Measurements from ENCODE around the gene ZDHHC11. TPM values are rescaled to one million over a fixed set of nuclear protein-coding genes. Genes with fewer than 3 reads are reported as not detected.
"Not testable (repeated sequence)": the region's sequence is repeated elsewhere in the genome, so short reads cannot be mapped to it uniquely, and the experiment has no call there.

Gene ZDHHC11
- total RNA-seq, 1 donor from 2014 or later = 7.2 TPM

DNA sequence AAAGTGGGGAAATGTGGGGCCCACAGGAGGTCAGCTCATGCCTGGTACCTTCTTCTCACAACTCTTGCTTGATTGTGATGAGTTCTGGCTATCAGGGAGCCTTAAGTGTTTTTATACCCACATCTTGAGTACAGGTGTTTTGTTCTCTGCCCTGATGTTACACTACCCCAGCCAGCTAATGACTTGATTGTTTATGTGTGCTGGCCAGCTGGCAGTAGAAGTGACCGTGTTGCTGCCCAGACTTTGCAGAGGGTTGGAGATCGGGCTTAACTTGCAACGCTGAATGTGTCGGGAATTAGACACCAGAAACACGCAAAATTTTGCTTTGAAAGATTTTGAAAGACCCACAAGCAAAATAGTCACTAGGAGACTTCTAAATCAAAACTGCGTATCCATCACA lies 49.3 kb downstream of the ZDHHC11 start:
- no peak for DNase-seq

DNA sequence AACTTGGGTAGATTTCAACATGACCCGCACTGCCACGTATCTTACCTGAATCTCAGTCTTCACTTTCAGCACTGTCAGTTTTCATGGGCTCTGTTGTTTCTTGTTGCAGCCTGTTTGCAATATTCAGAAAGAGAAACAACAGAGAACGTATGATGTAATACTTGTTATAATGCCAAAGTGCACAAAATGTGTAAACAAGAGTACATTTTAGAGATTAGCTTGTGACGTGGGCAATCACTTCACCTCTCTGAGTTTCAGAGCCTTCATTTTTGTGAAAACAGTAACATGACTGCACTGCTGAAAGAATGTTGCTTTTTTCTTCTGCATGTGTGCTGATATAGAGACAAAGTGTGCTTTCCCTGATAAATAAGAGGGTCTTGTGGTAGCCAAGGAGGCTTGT lies 49.7 kb downstream of the ZDHHC11 start:
- DNase-seq = not testable (repeated sequence)

DNA sequence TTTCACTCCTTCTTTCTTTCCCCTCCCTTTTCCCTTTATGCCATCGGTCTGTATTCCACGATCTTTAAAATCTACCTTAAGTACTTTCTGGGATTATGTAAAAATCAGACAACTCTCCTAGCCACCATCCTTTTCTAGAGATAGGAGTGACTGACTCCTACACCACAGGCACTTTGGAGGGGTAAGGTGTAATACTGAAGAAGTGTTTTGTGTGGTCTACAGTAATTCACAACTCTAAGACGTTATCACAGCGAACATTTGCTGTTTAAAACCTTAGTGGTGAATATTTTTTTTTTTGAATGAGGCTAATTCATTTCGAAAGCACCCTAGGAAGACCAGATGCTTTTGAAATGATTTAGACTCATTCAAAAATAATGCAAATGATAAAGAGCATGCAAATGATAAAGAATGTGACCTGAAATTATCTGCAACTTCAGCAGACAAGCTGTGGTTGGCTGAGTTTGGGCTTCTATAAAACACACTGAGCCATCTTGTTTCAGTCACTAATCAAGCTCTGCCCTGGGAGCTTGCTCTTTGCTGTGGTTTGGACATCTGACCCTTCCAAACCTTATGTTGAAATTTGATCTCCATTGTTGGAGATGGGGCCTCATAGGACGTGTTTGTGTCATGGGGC lies 52.2 kb downstream of the ZDHHC11 start:
- not testable (repeated sequence) for DNase-seq

DNA sequence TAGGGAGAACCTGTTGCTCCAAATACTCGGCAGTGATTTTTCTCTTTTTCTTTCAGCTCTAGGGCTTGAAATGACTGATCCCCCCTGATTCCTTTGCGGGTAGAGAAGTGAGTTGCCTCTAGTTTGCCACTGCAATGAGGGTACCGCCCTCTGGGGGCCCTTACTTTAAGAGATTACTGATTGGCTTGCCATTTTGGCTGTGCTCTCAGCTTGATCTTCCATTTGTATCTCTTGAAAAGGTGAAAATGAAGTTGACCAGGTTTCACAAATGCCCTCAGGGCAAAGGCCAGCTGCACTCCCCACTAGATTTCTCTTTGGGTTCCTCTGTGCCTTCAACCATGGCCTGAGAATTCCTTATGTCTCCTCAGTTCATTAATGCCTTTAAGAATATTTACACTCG lies 52.8 kb downstream of the ZDHHC11 start:
- DNase-seq = not testable (repeated sequence)

DNA sequence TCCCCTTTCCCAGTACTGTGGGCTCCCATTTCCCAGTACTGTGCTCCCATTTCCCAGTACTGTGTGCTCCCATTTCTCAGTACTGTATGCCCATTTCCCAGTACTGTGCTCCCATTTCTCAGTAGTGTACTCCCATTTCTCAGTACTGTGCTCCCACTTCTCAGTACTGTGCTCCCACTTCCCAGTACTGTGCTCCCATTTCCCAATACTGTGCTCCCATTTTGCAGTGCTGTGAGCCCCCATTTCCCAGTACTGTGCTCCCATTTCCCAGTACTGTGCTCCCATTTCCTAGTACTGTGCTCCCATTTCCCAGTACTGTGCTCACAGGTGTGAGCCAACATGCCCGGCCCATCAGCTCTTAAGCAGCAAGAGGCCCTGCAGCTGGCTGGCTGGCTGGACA lies 54.9 kb downstream of the ZDHHC11 start:
- DNase-seq = not testable (repeated sequence)

DNA sequence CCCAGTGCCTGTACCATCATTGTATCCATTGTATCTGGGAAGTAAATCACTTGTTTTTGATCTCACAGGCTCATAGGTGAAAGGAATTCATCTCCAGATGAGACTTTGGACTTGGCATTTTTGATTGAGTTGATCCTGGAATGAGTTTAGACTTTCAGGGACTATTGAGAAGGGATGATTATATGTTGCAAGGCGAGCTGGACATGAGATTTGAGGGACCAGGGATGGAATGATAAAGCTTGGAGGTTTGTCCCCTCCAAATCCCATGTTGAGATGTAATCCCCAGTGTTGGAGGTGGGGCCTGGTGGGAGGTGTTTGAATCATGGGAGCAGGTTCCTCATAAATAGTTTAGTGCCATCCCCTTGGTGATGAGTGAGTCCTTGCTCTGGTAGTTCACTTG lies 55.8 kb downstream of the ZDHHC11 start:
- DNase-seq = not testable (repeated sequence)

DNA sequence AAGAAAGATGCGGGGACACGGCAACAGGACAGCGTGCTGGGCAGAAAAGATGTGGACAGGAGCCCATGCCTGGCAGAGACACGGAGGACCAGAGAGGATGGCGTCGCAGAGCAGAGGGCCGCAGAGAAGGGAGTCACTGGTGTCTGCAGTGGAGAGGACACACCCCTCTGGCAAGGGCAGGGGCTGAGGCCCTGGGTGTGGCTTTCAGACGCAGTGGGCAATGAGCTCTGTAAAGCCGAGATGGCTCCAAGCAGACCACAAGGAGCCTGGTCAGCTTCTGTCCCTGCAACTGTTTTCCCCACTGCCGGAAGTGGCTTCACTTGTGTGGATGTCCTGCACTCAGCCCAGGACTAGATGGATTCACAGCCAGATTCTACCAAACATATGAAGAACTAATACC lies 62.1 kb downstream of the ZDHHC11 start:
- not testable (repeated sequence) for DNase-seq

DNA sequence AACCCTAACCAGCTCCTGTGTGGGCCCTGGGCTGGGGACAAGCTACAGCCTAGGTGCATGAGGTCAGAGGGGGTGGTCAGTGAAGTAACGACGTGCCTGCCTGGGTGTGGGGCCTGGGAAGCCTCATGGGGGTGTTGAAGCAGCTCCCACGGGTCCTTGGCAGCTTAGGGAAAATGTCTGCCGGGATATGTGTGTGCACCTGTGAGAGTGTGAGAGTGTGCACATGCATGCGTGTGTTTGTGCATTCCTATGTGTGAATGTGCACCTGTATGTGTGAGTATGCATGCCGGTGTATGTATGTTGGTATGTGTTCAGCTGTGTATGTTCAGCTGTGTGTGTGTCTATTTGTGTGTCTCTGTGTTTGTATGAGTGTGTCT lies 62.9 kb downstream of the ZDHHC11 start:
- not testable (repeated sequence) for DNase-seq

DNA sequence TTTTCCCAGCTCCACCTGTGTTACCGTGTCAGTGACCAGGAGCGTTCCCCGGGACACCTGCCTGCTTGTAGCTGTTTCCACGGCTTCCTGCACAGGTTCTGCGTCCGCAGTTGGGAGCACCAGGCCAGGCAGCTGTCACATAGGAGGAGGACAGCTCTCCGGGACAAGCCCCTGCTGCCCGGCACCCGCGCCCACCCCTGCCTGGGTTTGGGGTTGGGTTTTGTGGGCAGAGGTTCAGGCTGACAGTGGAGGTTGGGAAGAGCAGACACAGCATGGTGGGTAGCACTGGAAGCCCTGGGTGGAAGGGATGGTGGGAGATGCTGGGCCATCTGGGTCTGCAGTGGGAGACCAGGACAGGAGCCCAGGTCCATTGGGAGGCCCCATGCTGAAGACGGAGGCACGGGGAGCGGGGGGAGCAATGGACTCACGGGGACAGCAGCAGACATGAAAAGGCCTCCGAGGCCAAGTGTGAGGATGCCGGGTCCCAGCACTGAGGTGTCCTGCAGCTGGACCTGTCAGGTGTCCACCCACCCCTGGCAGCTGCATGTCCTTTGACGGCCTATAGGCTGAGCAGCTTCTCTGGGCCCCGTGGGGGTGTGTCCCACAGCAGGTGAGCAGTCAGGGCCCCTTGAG lies 63.4 kb downstream of the ZDHHC11 start:
- DNase-seq = not testable (repeated sequence)

DNA sequence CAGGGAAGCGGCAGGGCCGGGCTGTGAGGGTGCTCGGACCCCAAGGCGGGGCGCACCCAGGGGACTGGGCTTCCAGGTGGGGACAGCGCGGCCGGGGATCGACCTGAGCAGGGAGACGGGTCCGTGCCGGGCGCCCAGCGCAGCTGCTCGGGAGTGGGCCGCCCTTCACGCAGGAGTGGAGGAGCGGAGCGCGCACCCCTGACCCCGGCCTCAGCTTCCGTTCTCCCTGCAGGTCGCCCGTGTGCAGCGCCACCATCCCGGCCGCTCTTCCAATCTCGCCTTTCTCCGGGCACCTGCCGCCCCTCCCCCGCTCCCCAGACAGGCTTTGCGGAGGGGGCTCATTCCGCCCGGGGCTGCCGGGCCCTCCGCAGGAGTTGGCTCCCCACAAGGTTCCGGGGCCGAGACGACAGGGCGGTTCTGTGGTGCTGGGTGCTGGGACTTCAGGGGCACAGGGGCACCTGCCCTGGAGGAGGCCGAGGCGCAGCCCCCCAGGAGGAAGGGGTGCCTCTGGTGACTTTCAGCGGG lies 65.5 kb downstream of the ZDHHC11 start:
- not testable (repeated sequence) for DNase-seq

DNA sequence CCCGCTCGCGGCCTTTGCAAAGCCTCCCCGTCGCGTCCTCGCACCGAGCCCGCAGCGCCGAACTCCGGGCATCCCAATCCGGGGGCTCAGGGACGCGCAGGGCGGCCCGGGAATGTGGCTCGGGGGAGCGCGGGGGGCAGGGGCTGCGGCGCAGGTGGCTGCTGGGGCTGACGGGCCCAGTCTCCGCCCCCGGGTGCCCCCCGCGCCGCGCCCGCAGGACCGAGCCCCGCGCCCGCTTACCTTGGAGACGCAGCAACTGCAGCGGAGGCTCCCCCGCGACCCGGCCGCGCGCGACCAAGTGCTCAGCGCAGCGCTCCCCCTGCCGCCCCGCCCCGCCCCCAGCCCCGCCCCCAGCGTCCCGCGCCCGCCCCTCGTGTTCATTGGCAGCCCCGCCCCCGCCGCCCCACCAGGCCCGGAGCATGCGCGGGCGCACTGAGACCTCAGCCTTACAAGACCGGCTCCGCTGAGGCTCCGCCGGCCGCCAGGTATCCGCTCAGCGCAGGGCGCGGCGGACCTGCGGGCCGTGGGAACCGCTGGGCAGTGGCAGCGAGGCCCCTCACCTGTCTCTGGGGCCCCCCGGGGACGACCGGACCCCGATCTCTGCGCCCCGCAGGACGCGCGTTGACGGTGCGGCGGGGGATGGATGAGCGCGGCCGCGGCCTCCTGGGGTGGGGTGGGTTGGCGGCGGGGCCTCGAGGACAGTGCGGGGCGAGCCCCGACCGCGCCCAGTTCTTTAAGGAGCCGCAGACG lies 66.2 kb downstream of the ZDHHC11 start, which contains the start of gene ZDHHC11B:
TSS of gene ZDHHC11B (minus strand) at position 302 of the 750 bp plus-strand sequence. CDS start 17,810 bp downstream, outside the sequence.
- DNase-seq = peak; percentile 64

DNA sequence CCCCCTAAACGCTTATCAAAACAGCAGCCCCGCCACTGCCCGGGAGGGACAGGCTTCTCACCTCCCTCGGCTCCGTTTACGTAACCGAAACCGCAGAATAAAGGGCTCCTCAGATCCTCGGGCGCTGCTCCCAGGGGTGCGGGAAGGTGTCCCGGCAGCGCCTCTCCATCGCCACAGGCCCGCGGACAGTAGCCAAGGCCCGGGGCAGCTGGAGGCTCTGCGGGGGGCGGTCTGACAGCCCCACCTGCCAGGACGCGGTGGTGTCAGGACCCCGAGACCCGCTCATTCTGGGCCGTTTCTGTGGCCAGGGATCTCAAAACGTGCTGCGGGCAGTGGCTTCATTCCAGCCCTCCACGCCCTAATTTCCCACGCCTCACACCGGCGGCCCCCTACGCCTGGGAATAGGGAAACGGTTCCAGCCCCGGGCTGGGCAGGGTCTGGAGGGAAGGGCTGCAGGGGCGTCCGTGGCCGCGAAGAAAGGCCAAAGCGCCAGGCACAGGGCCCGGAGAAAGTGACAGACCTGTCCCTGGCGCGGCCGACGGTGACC lies 66.8 kb downstream of the ZDHHC11 start:
- not testable (repeated sequence) for DNase-seq

DNA sequence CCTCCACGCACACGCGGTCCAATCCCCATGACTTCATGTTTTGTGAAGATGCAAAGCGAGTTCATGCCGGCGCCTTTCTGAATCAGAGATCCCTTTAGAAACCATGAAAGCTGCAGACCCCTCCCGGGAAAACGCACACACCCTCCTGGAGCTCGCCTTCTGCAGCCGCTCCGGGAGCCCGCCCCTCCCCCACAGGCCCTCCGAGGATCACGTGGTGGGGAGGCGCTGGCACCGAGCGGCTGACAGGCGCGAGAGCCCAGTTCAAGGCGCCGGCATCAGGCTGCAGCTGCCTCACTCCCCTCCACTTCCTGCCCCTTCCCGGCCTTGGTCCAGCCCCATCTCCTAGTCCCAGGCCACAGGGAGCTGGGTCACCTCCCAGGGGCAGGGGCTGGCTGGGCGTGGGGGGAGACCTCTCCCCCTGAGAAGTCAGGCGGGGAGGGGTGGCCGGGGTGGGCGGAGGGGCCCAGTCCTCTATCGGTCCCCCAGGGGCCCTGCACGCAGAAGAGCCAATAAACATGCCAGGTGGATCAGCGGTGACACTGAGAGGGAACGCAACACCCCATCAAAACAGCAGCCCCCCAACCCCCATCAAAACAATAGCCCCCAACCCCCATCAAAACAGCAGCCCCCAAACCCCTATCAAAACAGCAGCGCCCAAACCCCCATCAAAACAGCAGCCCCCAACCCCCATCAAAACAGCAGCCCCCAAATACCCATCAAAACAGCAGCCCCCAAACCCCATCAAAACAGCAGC lies 67.6 kb downstream of the ZDHHC11 start:
- not testable (repeated sequence) for DNase-seq

DNA sequence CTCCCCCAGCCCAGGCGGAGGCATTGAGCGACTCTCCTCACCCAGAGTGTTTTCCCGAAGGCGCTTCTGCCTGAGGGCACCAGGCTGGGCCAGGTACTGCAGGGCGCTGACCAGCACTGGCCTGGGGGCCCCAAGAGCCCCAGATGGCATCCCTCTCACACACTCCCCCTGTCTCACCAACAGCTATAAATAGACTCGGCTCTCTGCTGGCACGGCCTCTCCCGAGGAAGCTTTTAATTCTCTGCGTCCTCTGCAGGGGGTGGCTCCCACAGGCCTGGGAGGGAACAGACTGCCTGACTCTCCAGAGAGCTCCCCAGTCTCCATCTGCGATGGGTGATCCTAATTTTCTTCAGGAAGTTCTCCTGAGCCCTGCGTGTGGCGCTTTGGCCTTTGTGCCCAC lies 68.4 kb downstream of the ZDHHC11 start:
- not testable (repeated sequence) for DNase-seq

DNA sequence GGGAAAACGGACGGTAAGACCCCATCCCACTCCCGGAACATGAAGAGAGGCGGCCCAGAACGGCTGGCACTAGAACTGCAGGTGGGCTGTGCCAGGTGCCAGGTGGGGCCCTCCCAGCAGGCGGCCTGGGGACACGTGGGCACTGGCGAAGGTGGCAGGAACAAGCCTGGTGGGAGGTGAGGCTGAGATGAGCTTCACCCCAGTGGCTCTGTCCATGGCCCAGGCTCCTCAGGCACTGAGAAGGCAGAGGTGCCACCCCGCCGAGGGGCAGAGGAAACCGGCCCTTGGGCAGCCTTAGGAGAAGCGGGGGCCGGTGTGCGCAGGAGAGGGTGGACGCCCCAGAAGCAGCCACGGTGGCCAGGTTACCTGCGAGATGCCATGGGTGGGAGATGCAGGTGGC lies 70.2 kb downstream of the ZDHHC11 start:
- DNase-seq = not testable (repeated sequence)

DNA sequence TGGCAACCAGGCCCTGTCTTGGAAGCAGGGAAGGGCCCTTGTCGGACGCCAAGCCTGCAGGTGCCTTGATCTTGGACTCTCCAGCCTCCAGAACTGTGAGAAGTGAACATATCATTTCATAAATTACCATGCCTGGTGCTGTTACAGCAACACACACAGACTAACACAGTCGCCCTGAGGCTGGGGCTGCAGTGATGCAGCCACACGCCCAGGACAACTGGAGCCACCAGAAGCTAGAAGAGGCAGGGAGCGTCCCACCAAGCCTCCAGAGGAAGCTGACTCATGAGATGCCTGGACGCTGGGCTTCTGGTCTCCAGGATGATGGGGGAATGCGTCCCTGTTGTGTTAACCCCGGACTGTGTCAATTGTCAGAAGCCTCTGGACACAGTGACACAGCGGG lies 71.8 kb downstream of the ZDHHC11 start:
- not testable (repeated sequence) for DNase-seq

DNA sequence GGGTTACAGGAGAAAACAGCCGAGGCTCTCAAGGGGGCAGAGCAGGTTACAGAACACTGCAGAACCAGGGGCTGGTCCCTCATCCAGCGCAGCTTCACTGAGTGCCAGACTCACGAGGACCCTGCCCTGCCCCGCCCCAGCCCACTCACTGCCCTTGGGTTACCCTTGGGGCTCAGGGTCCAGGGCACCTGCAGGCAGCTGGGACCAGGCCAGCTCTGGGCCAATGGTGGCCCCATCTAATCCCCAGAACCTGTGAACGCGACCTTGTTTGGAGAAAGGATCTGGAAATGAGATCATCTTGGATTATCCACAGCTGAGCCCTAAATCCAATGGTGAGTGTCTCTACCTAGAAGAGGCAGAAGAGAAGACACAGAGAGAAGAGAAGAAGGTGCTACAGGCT lies 72.4 kb downstream of the ZDHHC11 start:
- not testable (repeated sequence) for DNase-seq

DNA sequence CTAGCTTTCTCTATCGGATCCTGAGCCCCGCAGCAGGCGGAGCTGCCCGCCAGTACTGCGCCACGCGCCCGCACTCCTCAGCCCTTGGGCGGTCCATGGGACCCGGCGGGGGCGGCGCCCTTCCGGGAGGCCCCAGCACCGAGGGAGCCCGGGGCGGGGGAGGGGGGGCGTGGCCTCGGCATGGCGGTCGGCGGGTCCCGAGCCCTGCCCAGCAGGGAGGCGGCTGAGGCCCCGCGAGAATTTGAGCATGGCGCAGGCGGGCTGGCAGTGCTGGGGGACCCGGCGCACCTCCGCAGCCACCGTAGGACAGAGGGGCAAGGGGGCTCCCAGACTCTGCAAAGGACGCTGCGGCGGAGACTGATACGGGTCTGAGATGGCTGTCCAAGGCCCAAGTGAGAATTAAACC lies 73.0 kb downstream of the ZDHHC11 start:
- no peak for DNase-seq

DNA sequence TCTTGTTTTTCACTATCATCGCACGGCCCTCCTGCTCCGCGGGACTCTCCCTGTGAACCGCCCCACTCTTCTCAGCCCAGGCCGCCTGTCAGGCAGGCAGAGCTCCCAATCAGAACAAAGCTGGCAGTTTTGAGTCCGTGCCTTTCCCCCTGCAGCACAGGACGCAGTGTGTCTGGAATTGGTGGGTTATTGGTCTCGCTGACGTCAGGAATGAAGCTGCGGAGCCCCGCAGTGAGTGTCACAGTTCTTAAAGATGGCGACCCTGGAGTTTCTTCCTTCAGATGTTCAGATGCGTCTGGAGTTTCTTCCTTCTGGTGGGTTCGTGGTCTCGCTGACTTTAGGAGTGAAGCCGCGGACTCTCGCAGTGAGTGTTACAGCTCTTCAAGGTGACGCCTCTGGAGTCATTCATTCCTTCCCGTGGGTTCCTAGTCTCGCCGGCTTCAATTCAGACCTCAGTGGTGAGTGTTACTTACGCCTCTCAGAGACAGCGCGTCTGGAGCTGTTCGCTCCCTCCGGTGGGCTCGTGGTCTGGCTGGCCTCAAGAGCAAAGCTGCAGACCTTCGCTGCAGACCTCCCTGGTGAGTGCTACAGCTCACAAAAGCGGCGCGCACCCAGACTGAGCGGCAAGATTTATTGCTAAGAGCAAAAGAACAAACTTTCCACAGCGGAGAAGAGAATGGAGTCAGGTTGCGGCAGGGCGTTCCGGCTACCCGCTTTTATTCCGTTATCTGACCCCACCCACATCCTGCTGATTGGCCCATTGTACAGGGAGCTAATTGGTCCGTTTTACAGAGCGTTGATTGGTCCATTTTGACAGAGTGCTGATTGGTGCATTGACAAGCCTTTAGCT lies 73.7 kb downstream of the ZDHHC11 start:
- no peak for DNase-seq

DNA sequence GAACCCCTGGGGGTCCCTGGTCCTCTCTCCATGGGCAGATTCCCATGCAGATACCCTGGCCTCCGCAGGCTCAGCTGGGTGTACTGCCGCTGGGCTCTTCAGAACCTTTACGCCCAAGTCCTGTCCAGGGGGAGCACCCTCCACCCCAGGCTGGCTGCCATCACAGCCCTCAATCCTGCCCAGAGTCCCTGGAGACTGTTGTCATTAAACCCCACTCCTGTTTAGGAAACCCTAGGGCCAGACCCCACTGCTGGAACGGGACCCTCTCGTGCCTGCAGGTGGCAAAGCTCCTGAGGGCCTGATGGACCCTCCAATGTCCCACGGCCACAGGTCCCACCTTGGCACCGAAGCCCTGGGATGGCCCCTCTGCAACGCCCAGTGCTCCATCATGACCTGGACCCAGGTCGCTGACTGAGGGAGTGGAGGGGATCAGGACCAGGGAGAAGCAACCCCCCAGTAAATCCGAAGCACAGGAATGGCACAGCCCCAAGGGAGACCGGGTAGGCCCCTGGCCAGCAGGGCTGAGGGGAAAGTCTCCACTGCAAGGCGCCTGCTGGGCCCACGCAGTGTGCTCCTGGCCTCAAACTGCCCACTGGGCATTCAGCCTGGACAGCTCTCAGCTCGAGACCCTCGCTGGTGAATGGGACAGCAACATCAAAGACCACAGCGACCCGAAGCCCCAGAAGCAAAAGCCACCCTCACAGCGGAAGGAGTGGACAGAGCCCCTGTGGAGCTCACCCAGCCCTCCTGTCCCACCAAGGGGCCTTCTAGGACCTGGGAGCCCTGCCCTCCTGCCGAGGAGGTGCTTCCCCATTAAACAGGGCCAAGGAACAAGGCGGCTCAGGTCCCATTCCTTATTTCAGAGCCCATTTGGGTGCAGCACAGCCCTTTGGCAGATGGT lies 74.6 kb downstream of the ZDHHC11 start:
- no peak for DNase-seq
